Thymus (tissue), 11 donors: ENCODE measurements around the gene FAAP20. TPM values are rescaled to one million over a fixed set of nuclear protein-coding genes. Genes with fewer than 3 reads are reported as not detected.
A peak's percentile ranks its signal among the peaks of the same experiment; 100 is the strongest.

Experiments
- DNase-seq, 9 donors: peaks; one replicate each; pipeline ENCODE4 v3.0.0-alpha.2; 2013; ENCODE audit warnings: low spot score in 9 of 9, low read depth in 6 of 9, missing footprints in 1 of 9
- H3K27ac ChIP-seq, 2 donors: one replicate each; pipeline ENCODE4 v1.5.1; 2013; ENCODE audit warnings: control low read depth in 1 of 2, low read depth in 1 of 2, low read length in 1 of 2, mild to moderate bottlenecking in 1 of 2, moderate library complexity in 1 of 2
- H3K27me3 ChIP-seq, 2 donors: one replicate each; pipeline ENCODE4 v1.5.1; 2013; ENCODE audit warnings: low read length in 1 of 2; ENCODE audit not compliant: control insufficient read depth in 2 of 2, insufficient read depth in 1 of 2
- H3K36me3 ChIP-seq, 2 donors: one replicate each; pipeline ENCODE4 v1.5.1; 2013; ENCODE audit warnings: low read length in 1 of 2, mild to moderate bottlenecking in 1 of 2, moderate library complexity in 1 of 2; ENCODE audit not compliant: control insufficient read depth in 2 of 2, insufficient read depth in 2 of 2
- H3K4me1 ChIP-seq, 2 donors: one replicate each; pipeline ENCODE4 v1.5.1; 2013; ENCODE audit warnings: low read length in 2 of 2; ENCODE audit not compliant: control insufficient read depth in 2 of 2, insufficient read depth in 2 of 2
- H3K4me3 ChIP-seq, 2 donors: one replicate each; pipeline ENCODE4 v1.5.1; 2013; ENCODE audit warnings: low read length in 2 of 2, control low read depth in 1 of 2, mild to moderate bottlenecking in 1 of 2
- H3K9me3 ChIP-seq, 2 donors: one replicate each; pipeline ENCODE4 v1.5.1; 2013; ENCODE audit warnings: low read length in 1 of 2, mild to moderate bottlenecking in 1 of 2; ENCODE audit not compliant: control insufficient read depth in 2 of 2, insufficient read depth in 1 of 2
- WGBS: extraction: QIAGEN DNeasy Blood & Tissue Kit; methylation state at CpG from one replicate; pipeline ENCODE4 v1.1.7; 2013; 5-methylcytosine and 5-hydroxymethylcytosine counted together
- polyA plus RNA-seq: library from polyadenylated mRNA; stranded (reverse); fragments of 200-250 nt; gene quantifications from one replicate; pipeline ENCODE4 v1.2.3, GENCODE V29; 2013
- total RNA-seq: library from RNA; stranded (reverse); fragments of 120-200 nt; gene quantifications from one replicate; pipeline ENCODE4 v1.2.4, GENCODE V29; 2013
- donor health status: healthy.

Gene FAAP20
- total and polyA plus RNA-seq, 2 donors: 20.4 to 125 TPM

DNA sequence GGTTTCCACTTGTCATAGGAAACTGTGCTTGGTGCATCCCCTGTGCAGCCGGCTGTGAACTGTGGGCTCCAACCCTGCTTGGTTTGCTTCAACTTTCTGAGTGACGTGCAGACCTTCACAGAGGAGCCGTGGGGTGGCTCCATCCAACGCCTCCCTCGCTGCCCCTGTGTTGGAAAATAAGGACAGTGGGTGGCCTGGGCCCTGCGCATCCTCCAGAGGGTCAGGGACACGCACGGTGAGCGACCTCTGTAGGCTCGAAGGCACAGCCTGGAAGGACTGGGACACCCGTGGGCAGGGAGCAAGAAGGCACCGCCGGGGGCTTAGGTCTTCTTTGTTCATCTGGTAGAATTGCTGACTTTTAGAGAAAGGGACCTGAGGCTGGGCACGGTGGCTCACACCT is 6.5 kb upstream of the FAAP20 start:
- DNase-seq: no peak
- peaks cover 25 to 39% of the 10 kb centered on the region in 2 donors for H3K4me1 ChIP-seq
- 96% methylated on average over 14 of the region's 14 CpGs for WGBS
- H3K4me3 ChIP-seq: no peak overlapping the region
- H3K9me3 ChIP-seq: peaks cover 0 to 5% of the 10 kb centered on the region in 2 donors
- no peaks in the 10 kb centered on the region for H3K36me3 ChIP-seq
- no peak overlapping the region for H3K27ac ChIP-seq
- H3K27me3 ChIP-seq: peaks cover 0 to 9% of the 10 kb centered on the region in 2 donors

DNA sequence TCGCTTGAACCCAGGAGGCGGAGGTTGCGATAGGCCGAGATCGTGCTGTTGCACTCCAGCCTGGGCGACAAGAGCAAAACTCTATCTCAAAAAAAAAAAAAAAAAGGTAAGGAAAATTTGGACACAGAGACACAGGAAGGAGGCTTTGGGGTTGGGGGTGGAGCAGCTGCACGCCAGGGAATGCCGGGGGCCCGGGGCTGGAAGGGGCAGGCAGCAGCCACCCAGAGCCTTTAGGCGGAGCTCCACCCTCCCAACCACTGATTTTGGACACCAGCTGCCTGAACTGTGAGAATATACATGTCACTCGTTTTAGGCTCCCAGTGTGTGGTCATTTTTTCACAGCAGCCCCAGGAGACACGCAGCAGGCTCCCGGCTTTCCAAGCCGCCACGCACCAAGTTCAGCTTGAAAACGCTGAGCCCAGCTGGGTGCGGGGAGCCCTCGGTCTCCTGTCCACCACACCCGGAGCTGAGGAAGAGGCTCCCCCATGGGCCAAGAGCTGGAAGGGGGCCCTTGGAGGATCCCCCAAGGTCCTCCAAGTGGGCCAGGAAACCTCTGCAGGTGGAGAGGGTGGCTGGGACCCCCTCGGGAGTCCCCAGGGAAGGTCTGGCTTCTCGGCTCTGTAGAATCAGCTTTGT is 5.9 kb upstream of the FAAP20 start:
- Histone ChIP-seq H3K4me3 (no peak overlapping the region), H3K27ac (no peak overlapping the region), H3K27me3 (peaks cover 0 to 2% of the 10 kb centered on the region in 2 donors), H3K36me3 (no peaks in the 10 kb centered on the region), H3K4me1 (peaks cover 22 to 39% of the 10 kb centered on the region in 2 donors), H3K9me3 (peaks cover 0 to 5% of the 10 kb centered on the region in 2 donors)
- DNase-seq: no peak
- WGBS: 91% methylated on average over 21 of the region's 21 CpGs

DNA sequence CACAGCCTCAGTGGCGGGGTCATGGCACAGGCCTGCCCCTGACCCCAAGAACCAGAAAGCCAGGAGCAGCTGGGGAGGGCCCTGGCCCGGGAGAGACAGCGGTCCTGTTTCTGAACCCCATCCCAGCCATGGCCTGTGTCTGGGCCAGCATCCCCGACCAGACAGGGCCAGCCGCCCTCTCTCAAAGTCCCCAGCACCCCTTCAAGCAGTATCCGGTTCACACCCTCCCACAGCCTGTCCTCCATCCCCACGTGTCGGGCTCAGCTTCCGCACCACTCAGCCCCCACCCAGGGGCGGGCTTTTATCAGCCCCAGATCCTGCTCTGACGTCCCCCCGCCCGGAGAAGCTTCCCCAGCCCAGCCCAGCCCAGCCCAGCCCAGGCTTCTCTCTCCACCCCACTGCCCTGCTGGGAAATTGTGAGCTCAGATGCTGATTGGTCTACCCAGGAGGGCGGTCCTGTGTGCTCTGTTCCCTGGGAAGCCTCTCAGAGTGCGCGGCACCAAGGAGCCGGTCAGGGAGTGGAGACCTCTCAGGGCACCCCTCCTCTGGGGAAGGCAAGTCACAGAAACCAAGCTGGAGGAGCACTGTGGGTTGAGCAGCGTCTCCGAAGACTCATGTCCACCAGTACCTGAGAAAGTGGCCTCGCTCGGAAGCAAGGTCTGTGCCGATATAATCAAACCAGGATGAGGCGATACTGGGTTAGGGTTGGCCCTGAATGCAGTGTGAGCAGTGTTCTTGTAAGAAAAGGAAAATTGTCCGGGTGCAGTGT is 4.7 kb upstream of the FAAP20 start:
- 21% methylated on average over 24 of the region's 24 CpGs for WGBS
- H3K9me3 ChIP-seq: peaks cover 2 to 5% of the 10 kb centered on the region in 2 donors
- peak overlapping the region; percentile 37 to 41 for H3K4me3 ChIP-seq
- peaks cover 0 to 1% of the 10 kb centered on the region in 2 donors for H3K27me3 ChIP-seq
- H3K4me1 ChIP-seq: peaks cover 20 to 38% of the 10 kb centered on the region in 2 donors
- DNase-seq: peak in 6 of 9 donors; percentile 48 to 85 (median 72)
- H3K36me3 ChIP-seq: no peaks in the 10 kb centered on the region
- H3K27ac ChIP-seq: peak overlapping the region; percentile 53 to 66

DNA sequence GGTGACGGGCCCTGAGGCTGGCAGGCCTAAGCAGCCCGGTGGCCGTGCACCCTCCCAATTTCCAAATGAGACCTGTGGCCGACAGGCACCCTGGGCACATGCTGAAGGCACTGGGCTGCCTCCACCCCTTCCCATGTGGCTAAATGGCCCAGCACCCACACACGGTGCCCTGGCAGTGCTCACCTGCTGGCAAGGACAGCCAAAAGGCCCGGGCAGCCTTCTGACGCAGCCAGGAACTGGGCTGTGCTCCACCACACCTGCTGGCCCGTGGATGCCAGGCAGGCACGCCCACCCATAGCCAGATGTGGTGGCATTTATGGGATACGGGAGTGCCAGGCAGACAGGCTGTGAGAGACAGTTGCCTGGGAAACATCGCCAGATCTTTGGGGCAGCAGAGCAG is 4.0 kb upstream of the FAAP20 start:
- WGBS: 88% methylated on average over 11 of the region's 11 CpGs
- Histone ChIP-seq H3K27ac (peak overlapping the region; percentile 53 to 66), H3K27me3 (no peaks in the 10 kb centered on the region), H3K4me1 (peaks cover 22 to 39% of the 10 kb centered on the region in 2 donors), H3K9me3 (peaks cover 2 to 5% of the 10 kb centered on the region in 2 donors), H3K4me3 (peak overlapping the region in 1 of 2 donors; percentile 37), H3K36me3 (no peaks in the 10 kb centered on the region)
- DNase-seq: no peak

DNA sequence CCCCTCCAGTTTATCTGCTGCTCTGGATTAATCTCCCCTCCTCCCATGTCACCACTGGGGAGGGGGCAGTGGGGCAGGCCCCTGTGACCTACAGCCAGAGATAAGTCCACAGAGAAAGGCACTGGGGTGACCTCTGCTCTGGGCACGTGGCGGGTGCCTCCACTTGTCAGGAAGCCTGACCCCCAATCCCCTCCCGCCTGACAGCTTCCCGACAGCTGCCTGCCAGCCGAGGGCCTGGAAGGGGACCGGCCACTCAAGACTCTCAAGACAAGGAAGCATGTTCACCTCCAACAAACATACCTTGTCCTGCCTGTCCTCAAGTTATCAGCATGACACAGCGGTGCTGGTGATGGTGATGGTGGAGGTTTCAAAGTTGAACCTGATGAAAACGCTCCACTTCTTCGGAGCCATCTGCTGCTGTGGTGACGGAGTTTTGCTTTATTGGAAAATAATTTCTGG is 3.2 kb upstream of the FAAP20 start:
- Histone ChIP-seq H3K4me3 (no peak overlapping the region), H3K36me3 (peaks cover 0 to 4% of the 10 kb centered on the region in 2 donors), H3K9me3 (peaks cover 2 to 5% of the 10 kb centered on the region in 2 donors), H3K4me1 (peaks cover 30 to 47% of the 10 kb centered on the region in 2 donors), H3K27me3 (no peaks in the 10 kb centered on the region), H3K27ac (no peak overlapping the region)
- 96% methylated on average over 10 of the region's 10 CpGs for WGBS
- DNase-seq: no peak

DNA sequence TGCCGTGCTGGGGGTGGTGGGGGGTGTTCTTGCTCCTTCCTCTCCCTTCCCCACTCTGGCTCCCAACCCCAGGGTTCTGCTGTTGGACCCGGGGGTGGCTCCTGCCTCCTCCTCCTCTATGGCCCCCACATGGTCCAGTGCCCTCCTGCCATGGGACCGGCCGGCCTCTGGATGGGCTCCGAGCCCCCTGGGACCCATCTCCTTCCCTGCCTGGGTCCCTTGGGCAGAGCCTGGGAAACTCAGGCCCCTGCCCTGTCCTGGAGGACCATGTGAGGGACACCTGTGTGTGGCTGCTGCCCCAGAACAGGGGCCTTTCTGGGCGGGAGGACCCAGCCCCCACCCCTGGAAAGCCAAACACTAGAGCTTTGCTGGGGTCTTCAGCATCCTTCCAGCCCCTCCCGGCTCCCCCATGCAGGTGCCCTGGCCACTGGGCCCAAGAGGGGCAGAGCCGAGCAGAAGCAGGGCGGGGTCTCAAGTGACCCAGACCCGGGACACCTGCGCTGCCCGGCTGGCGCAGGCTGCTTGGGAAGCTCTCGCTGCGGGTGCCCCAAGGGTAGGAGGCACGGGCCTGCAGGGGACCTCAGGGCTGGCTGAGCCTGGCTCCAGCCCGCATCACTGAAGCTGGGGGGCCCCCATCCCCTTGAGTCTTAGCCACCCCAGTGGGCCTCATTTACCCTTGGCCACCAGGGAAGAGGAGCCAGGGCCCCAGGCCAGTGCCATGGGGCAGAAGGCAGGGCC is 2.5 kb upstream of the FAAP20 start:
- Histone ChIP-seq H3K9me3 (peaks cover 2 to 5% of the 10 kb centered on the region in 2 donors), H3K27ac (no peak overlapping the region), H3K27me3 (no peaks in the 10 kb centered on the region), H3K4me3 (no peak overlapping the region), H3K4me1 (peaks cover 30 to 48% of the 10 kb centered on the region in 2 donors), H3K36me3 (peaks cover 0 to 8% of the 10 kb centered on the region in 2 donors)
- DNase-seq: no peak
- 95% methylated on average over 17 of the region's 17 CpGs for WGBS

DNA sequence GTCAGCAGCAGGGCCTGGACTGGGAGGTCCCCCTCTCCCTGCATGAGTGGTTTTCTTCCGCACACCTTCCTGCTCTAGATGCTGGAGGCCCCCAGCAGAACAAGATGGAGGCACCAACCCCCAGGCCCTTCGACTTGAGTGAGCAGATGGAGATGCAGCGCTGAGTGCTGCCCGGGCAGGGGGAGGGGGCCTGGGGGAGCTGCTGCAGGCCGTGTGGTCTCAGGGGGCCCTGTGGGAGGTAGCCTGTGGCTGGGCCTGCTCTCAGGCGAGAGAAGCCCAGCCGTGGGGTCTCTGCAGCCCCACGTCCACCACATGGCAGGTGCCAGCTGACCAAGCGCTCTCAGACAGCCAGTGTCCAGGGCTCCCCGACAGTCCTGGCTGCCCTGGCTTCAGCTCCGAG is 1.2 kb upstream of the FAAP20 start:
- Histone ChIP-seq H3K27ac (peak overlapping the region; percentile 94 to 95), H3K36me3 (peaks cover 0 to 8% of the 10 kb centered on the region in 2 donors), H3K9me3 (peaks cover 2 to 5% of the 10 kb centered on the region in 2 donors), H3K4me3 (no peak overlapping the region), H3K27me3 (no peaks in the 10 kb centered on the region), H3K4me1 (peaks cover 30 to 54% of the 10 kb centered on the region in 2 donors)
- no peak for DNase-seq
- WGBS: 93% methylated on average over 11 of the region's 11 CpGs

DNA sequence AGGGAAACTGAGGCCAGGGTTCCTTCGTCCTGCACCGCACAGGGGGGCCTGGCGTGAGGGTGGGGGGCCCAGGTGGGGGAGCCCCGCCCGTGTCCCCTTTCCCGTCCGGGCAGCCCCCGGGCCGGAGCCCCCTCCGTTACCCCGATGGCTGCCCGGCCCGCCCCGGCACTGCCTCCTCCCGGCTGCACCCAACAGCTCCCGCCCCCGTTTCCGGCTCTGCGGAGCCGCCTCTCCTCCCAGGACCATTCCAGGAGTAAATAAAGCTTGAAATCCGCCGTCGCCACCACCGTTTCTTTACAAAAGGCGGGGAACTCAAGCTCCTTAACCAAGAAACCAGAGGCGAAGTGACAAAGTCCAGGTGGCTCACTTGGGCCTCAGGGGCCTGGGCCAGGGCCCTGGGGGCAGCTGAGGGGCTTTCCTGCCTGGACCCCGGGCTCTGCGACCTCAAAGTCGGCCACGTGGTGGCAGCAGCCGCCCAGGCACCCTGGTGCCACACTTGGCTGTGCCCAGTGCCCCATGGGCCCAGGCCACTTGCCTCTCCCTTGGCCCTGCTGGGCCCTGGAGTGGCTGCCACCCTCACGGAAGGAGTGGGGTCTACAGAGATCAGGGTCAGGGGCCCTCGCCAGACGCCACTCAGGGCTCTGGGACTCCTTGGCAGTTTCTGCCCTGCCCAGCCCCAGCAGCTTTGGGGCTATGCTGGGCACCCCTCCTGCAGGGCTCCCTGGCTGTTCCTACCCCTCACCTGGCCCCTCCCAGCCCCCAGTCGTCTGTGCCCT is 514 bp upstream of the FAAP20 start:
- Histone ChIP-seq H3K4me3 (peak overlapping the region; percentile 55 to 79), H3K36me3 (peaks cover 0 to 8% of the 10 kb centered on the region in 2 donors), H3K27me3 (no peaks in the 10 kb centered on the region), H3K27ac (peak overlapping the region; percentile 94 to 95), H3K4me1 (peaks cover 30 to 59% of the 10 kb centered on the region in 2 donors), H3K9me3 (peaks cover 2 to 5% of the 10 kb centered on the region in 2 donors)
- DNase-seq: peak in 8 of 9 donors; percentile 70 to 94 (median 85)
- WGBS: 3% methylated on average over 35 of the region's 35 CpGs
